ENCODE measurements around the gene TRMT61B.

The TRMT61B gene

GRCh38 chr2:28870146-28870891, at the start of gene TRMT61B:
TRMT61B (minus strand) TSS chr2:28870309; CDS start chr2:28870277, 32 bp downstream.
- DNase-seq (ENCODE audit: low read depth) = peak; percentile 94
- TF ChIP-seq, protein P1, sequence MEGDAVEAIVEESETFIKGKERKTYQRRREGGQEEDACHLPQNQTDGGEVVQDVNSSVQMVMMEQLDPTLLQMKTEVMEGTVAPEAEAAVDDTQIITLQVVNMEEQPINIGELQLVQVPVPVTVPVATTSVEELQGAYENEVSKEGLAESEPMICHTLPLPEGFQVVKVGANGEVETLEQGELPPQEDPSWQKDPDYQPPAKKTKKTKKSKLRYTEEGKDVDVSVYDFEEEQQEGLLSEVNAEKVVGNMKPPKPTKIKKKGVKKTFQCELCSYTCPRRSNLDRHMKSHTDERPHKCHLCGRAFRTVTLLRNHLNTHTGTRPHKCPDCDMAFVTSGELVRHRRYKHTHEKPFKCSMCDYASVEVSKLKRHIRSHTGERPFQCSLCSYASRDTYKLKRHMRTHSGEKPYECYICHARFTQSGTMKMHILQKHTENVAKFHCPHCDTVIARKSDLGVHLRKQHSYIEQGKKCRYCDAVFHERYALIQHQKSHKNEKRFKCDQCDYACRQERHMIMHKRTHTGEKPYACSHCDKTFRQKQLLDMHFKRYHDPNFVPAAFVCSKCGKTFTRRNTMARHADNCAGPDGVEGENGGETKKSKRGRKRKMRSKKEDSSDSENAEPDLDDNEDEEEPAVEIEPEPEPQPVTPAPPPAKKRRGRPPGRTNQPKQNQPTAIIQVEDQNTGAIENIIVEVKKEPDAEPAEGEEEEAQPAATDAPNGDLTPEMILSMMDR (conservative IDR thresholded peaks at IDR 0.05; ENCODE audit: low read length) = no peak
- H3K4me3 ChIP-seq (ENCODE audit: low read length) = peak within 1 kb of the TSS; percentile 95

DNA sequence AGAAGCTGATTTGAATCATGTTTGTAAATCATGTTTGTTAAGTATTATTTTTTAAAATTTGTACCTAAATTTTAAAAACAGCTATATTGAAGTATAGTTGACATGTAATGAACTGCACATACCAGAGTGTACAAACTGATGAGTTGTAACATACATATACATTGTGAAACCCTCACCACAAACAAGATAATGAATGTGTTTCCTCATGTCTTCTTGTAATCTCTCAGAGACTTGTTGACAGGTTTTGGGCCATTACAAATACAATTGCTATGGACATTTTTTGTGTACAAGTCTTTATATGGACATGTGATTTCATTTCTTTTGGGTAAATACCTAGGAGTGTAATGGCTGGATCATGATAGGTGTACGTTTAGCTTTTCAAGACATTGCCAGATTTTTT, 45.8 kb upstream of the TRMT61B start:
- no peak overlapping the region for H3K4me3 ChIP-seq (ENCODE audit: low read length)
- TF ChIP-seq, protein P1 (conservative IDR thresholded peaks at IDR 0.05; ENCODE audit: low read length) = no peak
- peak; percentile 49 for DNase-seq (ENCODE audit: low read depth)

- no peak overlapping the region for H3K4me3 ChIP-seq (ENCODE audit: low read length)
- TF ChIP-seq, protein P1 (conservative IDR thresholded peaks at IDR 0.05; ENCODE audit: low read length) = no peak
- no peak for DNase-seq (ENCODE audit: low read depth)
These were observed 39.7 kb upstream of the TRMT61B start for GRCh38 chr2:28909655-28910353.

GRCh38 chr2:28908172-28908571, 38.1 kb upstream of the TRMT61B start:
- DNase-seq (ENCODE audit: low read depth) = no peak

GRCh38 chr2:28906821-28907220, 36.7 kb upstream of the TRMT61B start:
- DNase-seq (ENCODE audit: low read depth) = no peak
- TF ChIP-seq, protein P1 (conservative IDR thresholded peaks at IDR 0.05; ENCODE audit: low read length) = no peak
- no peak overlapping the region for H3K4me3 ChIP-seq (ENCODE audit: low read length)

More at GRCh38 chr2:28908172-28908571, 38.1 kb upstream of the TRMT61B start:
- TF ChIP-seq, protein P1 (conservative IDR thresholded peaks at IDR 0.05; ENCODE audit: low read length) = no peak
- no peak overlapping the region for H3K4me3 ChIP-seq (ENCODE audit: low read length)

DNA sequence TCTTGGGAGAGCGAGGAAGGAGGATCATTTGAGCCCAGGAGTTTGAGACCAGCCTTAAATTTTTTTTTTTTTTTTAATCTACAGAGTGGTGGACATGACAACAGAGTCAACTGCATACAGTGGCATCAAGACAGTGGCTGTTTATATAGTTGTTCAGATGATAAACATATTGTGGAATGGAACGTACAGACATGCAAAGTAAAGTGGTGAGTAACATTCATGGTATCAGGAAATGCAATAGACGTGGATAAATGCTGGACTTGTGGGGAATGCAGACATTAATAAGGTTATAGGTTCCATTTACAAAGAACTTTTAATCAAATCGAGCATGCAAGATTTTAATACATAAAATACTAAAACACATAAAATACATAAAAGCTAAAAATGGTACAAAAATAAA, 36.3 kb upstream of the TRMT61B start:
- DNase-seq (ENCODE audit: low read depth) = no peak
- TF ChIP-seq, protein P1 (conservative IDR thresholded peaks at IDR 0.05; ENCODE audit: low read length) = no peak
- H3K4me3 ChIP-seq (ENCODE audit: low read length) = no peak overlapping the region

DNA sequence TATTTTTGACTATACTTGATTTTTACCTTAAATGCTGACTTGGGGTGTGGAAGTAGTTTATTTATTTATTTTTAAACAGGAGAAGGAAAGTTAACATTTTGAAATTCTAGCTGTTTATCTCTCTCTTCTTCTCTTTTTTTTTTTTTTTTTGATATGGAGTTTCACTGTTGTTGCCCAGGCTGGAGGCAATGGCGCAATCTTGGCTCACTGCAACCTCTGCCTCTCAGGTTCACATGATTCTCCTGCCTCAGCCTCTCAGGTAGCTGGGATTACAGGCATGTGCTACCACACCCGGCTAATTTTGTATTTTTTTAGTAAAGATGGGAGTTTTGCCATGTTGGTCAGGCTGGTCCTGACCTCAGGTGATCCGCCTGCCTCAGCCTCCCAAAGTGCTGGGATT, 35.4 kb upstream of the TRMT61B start:
- TF ChIP-seq, protein P1 (conservative IDR thresholded peaks at IDR 0.05; ENCODE audit: low read length) = no peak
- H3K4me3 ChIP-seq (ENCODE audit: low read length) = no peak overlapping the region
- no peak for DNase-seq (ENCODE audit: low read depth)

Data from AG10803 (cell line).